Peyer's patch (tissue), 4 donors: Measurements from ENCODE around the gene SNX9. TPM values are rescaled to one million over a fixed set of nuclear protein-coding genes. Genes with fewer than 3 reads are reported as not detected.
"Not testable (repeated sequence)": the region's sequence is repeated elsewhere in the genome, so short reads cannot be mapped to it uniquely, and the experiment has no call there.

Experiments
- DNase-seq, 3 donors: peaks; one replicate each; pipeline ENCODE4 v3.0.0-alpha.2; 2017 to 2019
- H3K27ac ChIP-seq, 4 donors: fragments of 200-600 bp; sonication (generic); one replicate each; pipeline ENCODE4 v1.5.1; 2016 to 2019
- H3K27me3 ChIP-seq, 2 donors: fragments of 200-600 bp; sonication (generic); one replicate each; pipeline ENCODE4 v1.5.1; 2019
- H3K36me3 ChIP-seq, 3 donors: fragments of 200-600 bp; sonication (generic); one replicate each; pipeline ENCODE4 v1.5.1; 2016 to 2019
- H3K4me1 ChIP-seq, 4 donors: fragments of 200-600 bp; sonication (generic); one replicate each; pipeline ENCODE4 v1.5.1; 2016 to 2019
- H3K4me3 ChIP-seq, 4 donors: fragments of 200-600 bp; sonication (generic); 1 replicate in 3 of 4; 2 replicates in 1 of 4; pipeline ENCODE4 v1.5.1; 2016 to 2019; ENCODE audit warnings: mild to moderate bottlenecking in 1 of 4
- H3K9me3 ChIP-seq, 4 donors: fragments of 200-600 bp; sonication (generic); one replicate each; pipeline ENCODE4 v1.5.1; 2016 to 2019; ENCODE audit warnings: mild to moderate bottlenecking in 1 of 4
- CTCF ChIP-seq, 6 experiments: fragments of 450-650 bp in 4 of 6; fragments of 200-600 bp in 2 of 6; sonication (generic) in 1 of 6; IDR thresholded peaks; one replicate each; pipeline ENCODE4 v1.5.1; 2017 to 2019; ENCODE audit warnings: antibody characterized with exemption in 6 of 6, mild to moderate bottlenecking in 3 of 6, moderate library complexity in 1 of 6
- POLR2A ChIP-seq, 2 donors: fragments of 450-650 bp; IDR thresholded peaks; one replicate each; pipeline ENCODE4 v1.5.1; 2017; ENCODE audit warnings: antibody characterized with exemption in 2 of 2, mild to moderate bottlenecking in 2 of 2, moderate library complexity in 2 of 2
- total RNA-seq, 4 donors: library from RNA; depleted of rRNA; stranded (reverse); fragments of >200 nt; gene quantifications; one replicate each; pipeline ENCODE4 v1.1.0, GENCODE V29; 2016

Gene SNX9
- total RNA-seq, 4 donors from 2014 or later = 49.8 to 59.1 (median 52.5) TPM

DNA sequence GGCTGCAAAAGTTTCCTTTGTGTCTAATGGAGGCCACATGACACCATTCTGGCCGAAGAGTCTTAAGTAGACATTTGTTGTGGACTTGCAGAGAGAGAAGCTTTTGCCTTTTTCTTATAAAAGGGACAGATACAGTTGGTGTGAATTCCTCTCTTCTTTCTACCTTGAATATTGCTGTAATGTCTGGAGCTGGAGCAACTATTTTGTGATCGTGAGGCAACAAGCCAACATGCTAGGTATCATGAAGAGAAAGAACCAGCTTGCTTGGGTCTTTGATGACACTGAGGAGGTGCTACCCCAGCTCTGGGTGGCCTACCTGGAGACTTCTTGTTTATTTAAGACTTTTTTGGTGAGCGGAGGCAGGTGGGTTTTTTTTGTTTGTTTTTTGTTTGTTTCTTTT, 142.3 kb downstream of the SNX9 start:
- no peak for TF ChIP-seq CTCF (IDR thresholded peaks at IDR 0.05)
- TF ChIP-seq POLR2A (IDR thresholded peaks at IDR 0.05) = no peak
- Histone ChIP-seq H3K36me3 (no peaks in the 10 kb centered on the region), H3K4me1 (peaks cover 0 to 15% (median 1%) of the 10 kb centered on the region in 4 donors), H3K4me3 (no peak overlapping the region), H3K27me3 (no peaks in the 10 kb centered on the region), H3K27ac (peak overlapping the region in 3 of 4 donors; percentile 54 to 88 (median 73)), H3K9me3 (no peaks in the 10 kb centered on the region)
- DNase-seq = no peak

- Histone ChIP-seq H3K9me3 (no peaks in the 10 kb centered on the region), H3K4me1 (peaks cover 0 to 15% (median 1%) of the 10 kb centered on the region in 4 donors), H3K27ac (peak overlapping the region in 3 of 4 donors; percentile 54 to 88 (median 86)), H3K27me3 (no peaks in the 10 kb centered on the region), H3K36me3 (no peaks in the 10 kb centered on the region), H3K4me3 (no peak overlapping the region)
- DNase-seq = no peak
- TF ChIP-seq POLR2A (IDR thresholded peaks at IDR 0.05) (no peak), CTCF (IDR thresholded peaks at IDR 0.05) (no peak)
Observed at GRCh38 chr6:157966589-157966977, 143.5 kb downstream of the SNX9 start.

- TF ChIP-seq POLR2A (IDR thresholded peaks at IDR 0.05) (no peak), CTCF (IDR thresholded peaks at IDR 0.05) (no peak)
- Histone ChIP-seq H3K4me3 (no peak overlapping the region), H3K4me1 (peaks cover 0 to 15% (median 1%) of the 10 kb centered on the region in 4 donors), H3K27me3 (no peaks in the 10 kb centered on the region), H3K36me3 (no peaks in the 10 kb centered on the region), H3K9me3 (no peaks in the 10 kb centered on the region), H3K27ac (peak overlapping the region in 3 of 4 donors; percentile 54 to 88 (median 86))
- peak in 1 of 3 donors; percentile 67 for DNase-seq
Observed at GRCh38 chr6:157967020-157967419, 144.0 kb downstream of the SNX9 start.

DNA sequence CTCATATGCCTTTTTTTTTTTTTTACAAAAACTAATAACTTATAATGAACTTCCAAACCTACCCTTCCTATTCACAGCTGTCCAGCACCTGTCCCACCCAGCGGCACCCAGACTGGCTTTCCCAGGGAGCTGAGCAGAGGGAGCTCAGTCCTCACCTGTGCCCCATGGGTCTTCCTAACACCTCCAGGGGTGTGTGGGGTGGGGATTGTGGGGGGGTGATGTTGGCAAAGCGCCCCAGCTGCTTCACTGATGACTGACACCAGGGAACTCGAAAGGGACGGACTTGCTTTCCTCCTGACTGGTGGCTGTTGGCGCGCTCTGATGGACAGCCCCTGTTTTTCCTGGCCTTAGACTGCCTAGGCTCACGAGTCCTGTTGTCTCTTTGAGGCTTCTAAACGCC, 144.4 kb downstream of the SNX9 start:
- no peaks in the 10 kb centered on the region for H3K9me3 ChIP-seq
- H3K4me1 ChIP-seq = peaks cover 0 to 15% (median 1%) of the 10 kb centered on the region in 4 donors
- peak overlapping the region in 3 of 4 donors; percentile 54 to 88 (median 86) for H3K27ac ChIP-seq
- no peak for DNase-seq
- H3K36me3 ChIP-seq = no peaks in the 10 kb centered on the region
- TF ChIP-seq CTCF (IDR thresholded peaks at IDR 0.05) (no peak), POLR2A (IDR thresholded peaks at IDR 0.05) (no peak)
- H3K4me3 ChIP-seq = no peak overlapping the region
- H3K27me3 ChIP-seq = no peaks in the 10 kb centered on the region

DNA sequence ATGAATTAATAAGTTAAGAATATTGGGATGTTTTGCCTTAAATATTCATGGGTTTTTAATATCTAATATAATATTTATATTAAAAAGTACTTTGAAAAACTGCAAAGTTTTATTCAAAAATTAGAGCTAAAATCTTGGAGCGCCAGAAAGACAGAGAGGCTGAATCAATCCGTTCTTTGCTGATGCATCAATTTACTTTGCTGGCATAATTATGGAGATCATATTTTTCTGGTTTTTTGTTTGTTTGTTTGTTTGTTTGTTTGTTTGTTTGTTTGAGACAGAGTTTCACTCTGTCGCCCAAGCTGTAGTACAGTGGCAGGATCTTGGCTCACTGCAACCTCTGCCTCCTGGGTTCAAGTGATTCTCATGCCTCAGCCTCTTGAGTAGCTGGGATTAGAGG, 149.1 kb downstream of the SNX9 start:
- H3K27me3 ChIP-seq, H3K4me3 ChIP-seq, DNase-seq, H3K27ac ChIP-seq, H3K36me3 ChIP-seq, H3K9me3 ChIP-seq: not testable (repeated sequence)
- H3K4me1 ChIP-seq = peaks cover 0 to 11% (median 0%) of the 10 kb centered on the region in 4 donors

GRCh38 chr6:157974341-157974894, 151.4 kb downstream of the SNX9 start:
- Histone ChIP-seq H3K27me3 (no peaks in the 10 kb centered on the region), H3K9me3 (no peaks in the 10 kb centered on the region), H3K27ac (no peak overlapping the region), H3K36me3 (no peaks in the 10 kb centered on the region), H3K4me1 (peaks cover 0 to 2% (median 0%) of the 10 kb centered on the region in 4 donors), H3K4me3 (no peak overlapping the region)
- no peak for TF ChIP-seq CTCF (IDR thresholded peaks at IDR 0.05)
- no peak for TF ChIP-seq POLR2A (IDR thresholded peaks at IDR 0.05)
- DNase-seq = no peak
